DOHH2 (cell line): ENCODE data around the gene AIM2.

Source experiments
- H3F3A ChIP-seq: fragments of 200-600 bp; sonication (generic), shearing (Covaris generic); 2 replicates; pipeline ENCODE4 v1.6.0; 2016; ENCODE audit warnings: antibody characterized with exemption, mild to moderate bottlenecking; ENCODE audit not compliant: control insufficient read depth, insufficient read depth
- H3K27ac ChIP-seq: fragments of 200-600 bp; sonication (generic); 2 replicates; pipeline ENCODE4 v1.5.1; 2014; ENCODE audit warnings: low read depth, mild to moderate bottlenecking, low read length, moderate library complexity
- H3K27me3 ChIP-seq: fragments of 200-600 bp; sonication (generic); 2 replicates; pipeline ENCODE4 v1.6.1; 2014; ENCODE audit warnings: mild to moderate bottlenecking, low read length, mixed read lengths; ENCODE audit not compliant: control insufficient read depth
- H3K36me3 ChIP-seq: fragments of 200-600 bp; sonication (generic); 2 replicates; pipeline ENCODE4 v1.6.1; 2014; ENCODE audit warnings: mild to moderate bottlenecking, low read length, moderate library complexity, mixed read lengths; ENCODE audit not compliant: control insufficient read depth
- H3K4me1 ChIP-seq: fragments of 200-600 bp; sonication (generic); 2 replicates; pipeline ENCODE4 v1.6.1; 2014; ENCODE audit warnings: mild to moderate bottlenecking, low read length, mixed read lengths; ENCODE audit not compliant: control insufficient read depth
- H3K4me2 ChIP-seq: fragments of 200-600 bp; sonication (generic); 2 replicates; pipeline ENCODE4 v1.6.0; 2014; ENCODE audit warnings: mild to moderate bottlenecking, low read length, moderate library complexity
- H3K4me3 ChIP-seq: fragments of 200-600 bp; sonication (generic); 2 replicates; pipeline ENCODE4 v1.5.1; 2014; ENCODE audit warnings: mild to moderate bottlenecking, low read length, mixed read lengths
- H3K79me2 ChIP-seq: fragments of 200-600 bp; sonication (generic); 2 replicates; pipeline ENCODE4 v1.6.1; 2014; ENCODE audit warnings: mild to moderate bottlenecking, low read length, mixed read lengths; ENCODE audit not compliant: control insufficient read depth
- H3K9me2 ChIP-seq: fragments of 200-600 bp; sonication (generic); replicated peaks from 2 replicates; pipeline ENCODE4 v1.6.1; 2014; ENCODE audit warnings: mild to moderate bottlenecking, low read length, mixed read lengths; ENCODE audit not compliant: control insufficient read depth
- H3K9me3 ChIP-seq: fragments of 200-600 bp; sonication (generic); 2 replicates; pipeline ENCODE4 v1.6.1; 2014; ENCODE audit warnings: antibody characterized with exemption, low read length, mixed read lengths; ENCODE audit not compliant: control insufficient read depth, insufficient read depth
- H4K20me1 ChIP-seq: fragments of 200-600 bp; sonication (generic); 2 replicates; pipeline ENCODE4 v1.6.0; 2014; ENCODE audit warnings: low read depth, mild to moderate bottlenecking, antibody characterized with exemption, low read length, moderate library complexity; ENCODE audit not compliant: control insufficient read depth, insufficient read depth
- EZH2phosphoT487 ChIP-seq: fragments of 200-600 bp; sonication (generic); IDR thresholded peaks from 2 replicates; pipeline ENCODE4 v1.6.1; 2017; ENCODE audit warnings: borderline replicate concordance, mild to moderate bottlenecking, antibody characterized with exemption, low read length, moderate library complexity, mixed read lengths
- TF ChIP-seq, protein P1 (sequence below): fragments of 200-600 bp; sonication (generic); IDR thresholded peaks from one replicate; pipeline ENCODE4 v1.5.1; 2014; ENCODE audit warnings: antibody characterized with exemption, mild to moderate bottlenecking, low read depth, low read length; ENCODE audit not compliant: poor library complexity, severe bottlenecking

AIM2 gene

DNA sequence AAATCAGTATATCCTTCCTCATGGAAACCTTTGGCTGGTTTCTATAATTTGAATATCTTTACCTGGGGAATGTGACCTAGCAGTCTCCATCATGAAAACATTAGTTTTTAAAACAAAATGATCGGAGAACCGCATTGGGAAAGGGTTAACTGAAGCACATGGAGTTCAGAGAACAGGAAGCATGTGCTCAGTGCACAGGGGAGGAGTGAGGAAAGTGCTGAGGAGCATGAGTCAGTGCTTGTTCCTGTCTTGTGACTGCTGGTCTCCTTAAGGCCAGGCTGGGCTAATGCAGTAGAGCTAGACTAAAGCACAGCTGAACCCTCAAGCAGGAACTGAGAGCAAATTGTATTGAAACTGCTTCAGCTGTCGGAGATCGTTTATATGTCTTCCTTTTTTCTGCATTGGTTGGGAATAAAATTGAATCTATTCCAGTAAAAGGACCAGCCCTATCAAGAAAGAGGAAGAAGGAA is 61.1 kb downstream of the AIM2 start:
- peaks cover 96% of the 10 kb centered on the region for H3K36me3 ChIP-seq

DNA sequence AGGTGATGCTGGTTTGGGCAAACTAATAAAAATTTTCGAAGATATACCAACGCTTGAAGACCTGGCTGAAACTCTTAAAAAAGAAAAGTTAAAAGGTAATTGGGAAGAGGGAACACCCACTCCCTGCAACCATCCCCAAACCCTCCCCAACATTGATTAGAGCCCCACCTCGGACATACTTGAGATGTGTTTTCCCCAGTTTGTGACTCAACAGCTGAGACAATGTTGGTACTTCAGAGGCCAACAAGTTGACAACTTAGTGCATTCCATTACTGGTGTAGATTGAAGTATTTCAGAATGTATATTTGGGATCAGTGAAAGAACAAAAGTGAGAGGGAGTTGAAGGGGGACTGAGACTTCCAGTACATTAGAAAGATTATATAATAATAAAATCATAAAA is 61.7 kb downstream of the AIM2 start:
- TF ChIP-seq EZH2phosphoT487: no peak
- TF ChIP-seq, protein P1, sequence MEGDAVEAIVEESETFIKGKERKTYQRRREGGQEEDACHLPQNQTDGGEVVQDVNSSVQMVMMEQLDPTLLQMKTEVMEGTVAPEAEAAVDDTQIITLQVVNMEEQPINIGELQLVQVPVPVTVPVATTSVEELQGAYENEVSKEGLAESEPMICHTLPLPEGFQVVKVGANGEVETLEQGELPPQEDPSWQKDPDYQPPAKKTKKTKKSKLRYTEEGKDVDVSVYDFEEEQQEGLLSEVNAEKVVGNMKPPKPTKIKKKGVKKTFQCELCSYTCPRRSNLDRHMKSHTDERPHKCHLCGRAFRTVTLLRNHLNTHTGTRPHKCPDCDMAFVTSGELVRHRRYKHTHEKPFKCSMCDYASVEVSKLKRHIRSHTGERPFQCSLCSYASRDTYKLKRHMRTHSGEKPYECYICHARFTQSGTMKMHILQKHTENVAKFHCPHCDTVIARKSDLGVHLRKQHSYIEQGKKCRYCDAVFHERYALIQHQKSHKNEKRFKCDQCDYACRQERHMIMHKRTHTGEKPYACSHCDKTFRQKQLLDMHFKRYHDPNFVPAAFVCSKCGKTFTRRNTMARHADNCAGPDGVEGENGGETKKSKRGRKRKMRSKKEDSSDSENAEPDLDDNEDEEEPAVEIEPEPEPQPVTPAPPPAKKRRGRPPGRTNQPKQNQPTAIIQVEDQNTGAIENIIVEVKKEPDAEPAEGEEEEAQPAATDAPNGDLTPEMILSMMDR: no peak
- H3F3A ChIP-seq: peaks cover 29% of the 10 kb centered on the region
- no peaks in the 10 kb centered on the region for H3K9me2 ChIP-seq
- H3K27ac ChIP-seq: peak overlapping the region; percentile 88
- H3K4me3 ChIP-seq: peak overlapping the region; percentile 94
- H3K36me3 ChIP-seq: peaks cover 96% of the 10 kb centered on the region
- peaks cover 63% of the 10 kb centered on the region for H3K4me1 ChIP-seq
- H3K27me3 ChIP-seq: no peaks in the 10 kb centered on the region
- no peaks in the 10 kb centered on the region for H4K20me1 ChIP-seq
- H3K4me2 ChIP-seq: peak overlapping the region; percentile 95
- no peaks in the 10 kb centered on the region for H3K9me3 ChIP-seq
- peaks cover 99% of the 10 kb centered on the region for H3K79me2 ChIP-seq

More for the DNA sequence above, 61.1 kb downstream of the AIM2 start:
- Histone ChIP-seq H3K27ac (peak overlapping the region; percentile 88), H3K4me3 (peak overlapping the region; percentile 94), H3K4me2 (peak overlapping the region; percentile 95), H3K79me2 (peaks cover 99% of the 10 kb centered on the region), H3K9me3 (no peaks in the 10 kb centered on the region), H3F3A (peaks cover 30% of the 10 kb centered on the region), H3K4me1 (peaks cover 66% of the 10 kb centered on the region), H3K9me2 (no peaks in the 10 kb centered on the region), H3K27me3 (no peaks in the 10 kb centered on the region), H4K20me1 (no peaks in the 10 kb centered on the region)
- TF ChIP-seq, protein P1: no peak
- TF ChIP-seq EZH2phosphoT487: no peak

DNA sequence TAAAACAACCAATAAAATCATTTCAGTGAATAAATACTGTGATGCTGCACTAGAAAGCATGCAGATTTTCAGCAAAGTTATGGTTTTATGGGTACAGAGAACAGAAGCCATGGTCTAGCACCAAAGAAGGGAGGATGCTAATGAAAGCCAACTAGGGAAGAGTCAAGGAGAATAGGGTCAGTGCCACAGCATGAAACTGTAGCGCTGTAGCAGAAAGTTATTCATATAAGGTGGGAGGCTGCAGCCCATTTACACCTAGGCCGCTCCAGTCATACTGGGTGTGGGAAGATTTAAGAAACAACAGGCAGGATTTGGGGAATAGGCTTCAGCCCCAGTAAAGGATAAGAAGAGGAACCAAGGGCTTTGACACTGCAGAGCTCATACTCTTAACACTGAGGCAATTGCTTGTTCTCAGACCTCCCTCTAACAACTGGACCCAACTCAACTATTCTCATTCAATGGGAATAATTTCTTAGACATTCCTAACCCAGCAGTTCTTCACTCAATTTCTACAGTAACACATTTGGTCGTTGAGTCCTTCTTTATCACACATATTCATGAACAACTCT is 62.5 kb downstream of the AIM2 start:
- no peaks in the 10 kb centered on the region for H3K27me3 ChIP-seq
- no peaks in the 10 kb centered on the region for H3K9me2 ChIP-seq
- no peaks in the 10 kb centered on the region for H3K9me3 ChIP-seq
- H3K27ac ChIP-seq: peak overlapping the region; percentile 88
- no peaks in the 10 kb centered on the region for H4K20me1 ChIP-seq
- peak overlapping the region; percentile 94 for H3K4me3 ChIP-seq
- H3K4me1 ChIP-seq: peaks cover 66% of the 10 kb centered on the region
- H3K79me2 ChIP-seq: peaks cover 99% of the 10 kb centered on the region
- peaks cover 27% of the 10 kb centered on the region; the same call in 1 of the 2 replicates for H3F3A ChIP-seq
- peak overlapping the region; percentile 95 for H3K4me2 ChIP-seq
- peaks cover 90% of the 10 kb centered on the region for H3K36me3 ChIP-seq
- TF ChIP-seq EZH2phosphoT487: no peak
- TF ChIP-seq, protein P1: no peak
